ENCODE results near the gene RASA4.
"Not testable (repeated sequence)": the region's sequence is repeated elsewhere in the genome, so short reads cannot be mapped to it uniquely, and the experiment has no call there.

The RASA4 gene

DNA sequence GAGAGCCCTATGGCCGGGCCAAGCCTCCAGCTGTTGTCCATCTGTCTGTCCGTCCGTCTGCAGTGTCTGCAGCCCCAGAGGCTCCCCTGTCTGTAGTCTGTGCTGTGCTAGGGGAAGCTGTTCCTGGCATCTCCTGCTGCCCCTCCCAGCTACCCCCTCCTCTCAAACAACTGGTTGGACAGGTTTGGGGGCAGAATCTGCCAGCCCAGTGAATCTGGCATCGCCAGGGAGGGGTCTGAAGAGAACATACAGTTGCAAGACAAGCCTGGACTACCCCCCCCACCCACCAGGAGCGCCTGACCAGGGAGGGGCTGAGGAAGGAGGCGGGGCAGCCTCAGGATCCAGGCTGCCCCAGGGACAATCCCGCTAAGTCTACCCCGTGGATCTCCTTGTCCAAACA, 73.0 kb downstream of the RASA4 start, which contains the start of gene UPK3BL2:
Gene UPK3BL2, minus strand, starts transcription at position 101 of the 400 bp plus-strand sequence. Its CDS starts 60 bp downstream, at position 41.
- not testable (repeated sequence) for DNase-seq (ENCODE audit: low read depth)

GRCh38 chr7:102542771-102543170, 73.8 kb downstream of the RASA4 start:
- not testable (repeated sequence) for DNase-seq (ENCODE audit: low read depth)

DNA sequence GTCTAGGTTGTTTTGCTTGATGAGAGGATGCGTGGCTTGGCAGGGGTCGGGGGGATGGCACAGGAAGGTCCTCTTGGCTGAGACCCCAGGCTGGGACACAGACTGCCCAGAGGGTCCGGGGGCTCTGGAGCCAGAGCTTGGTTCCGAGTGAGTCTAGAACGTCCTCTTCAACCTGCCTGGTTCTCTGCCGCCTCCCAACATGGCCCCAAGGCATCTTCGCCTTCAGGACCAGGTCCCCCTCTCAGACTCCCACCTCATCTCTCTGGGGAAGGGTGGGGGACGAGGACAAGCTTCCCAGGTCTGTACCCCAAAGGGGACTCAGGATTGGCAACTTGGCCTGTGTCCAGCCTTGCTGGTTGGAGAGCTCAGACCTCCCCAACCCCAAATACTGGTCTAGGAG, 74.5 kb downstream of the RASA4 start:
- DNase-seq (ENCODE audit: low read depth): not testable (repeated sequence)

DNA sequence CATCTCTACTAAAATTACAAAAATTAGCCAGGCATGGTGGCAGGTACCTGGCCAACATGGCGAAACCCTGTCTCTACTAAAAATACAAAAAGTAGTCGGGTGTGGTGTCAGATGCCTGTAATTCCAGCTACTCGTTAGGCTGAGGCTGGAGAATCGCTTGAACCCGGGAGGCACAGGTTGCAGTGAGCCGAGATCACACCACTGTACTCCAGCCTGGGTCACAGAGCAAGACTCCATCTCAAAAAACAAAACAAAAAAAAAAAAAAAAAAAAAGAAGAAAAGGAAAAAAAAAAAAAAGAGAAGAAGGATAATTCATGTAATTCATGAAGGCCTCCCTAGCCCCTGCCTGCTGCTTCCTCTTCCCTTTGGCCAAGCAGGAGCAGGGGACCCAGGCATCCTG, 76.0 kb downstream of the RASA4 start:
- DNase-seq (ENCODE audit: low read depth): not testable (repeated sequence)

DNA sequence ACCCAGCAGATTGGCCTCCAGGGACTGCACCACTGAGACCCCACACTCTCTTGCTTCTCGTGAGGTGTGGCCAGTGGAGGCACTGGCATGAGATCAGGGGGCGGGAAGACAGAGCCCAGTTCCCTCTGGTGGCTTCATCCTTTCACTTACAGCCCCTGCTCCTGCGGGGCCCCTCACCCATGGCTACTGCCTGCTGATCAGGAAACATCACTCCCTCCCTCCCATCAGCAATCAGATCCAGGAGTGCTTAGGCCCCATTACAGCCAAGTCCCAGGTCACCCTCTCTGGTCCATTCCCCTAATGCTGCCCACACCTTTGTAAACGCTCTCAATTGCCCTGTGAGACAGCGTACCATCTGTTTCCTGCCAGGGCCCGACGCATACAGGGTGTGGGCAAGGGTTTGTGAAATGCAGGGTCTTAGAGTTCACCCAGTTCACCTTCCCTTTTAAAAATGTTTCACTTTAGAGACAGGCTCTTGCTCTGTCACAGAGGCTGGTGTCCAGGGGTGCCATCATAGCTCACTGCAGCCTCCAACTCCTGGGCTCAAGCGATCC, 81.4 kb downstream of the RASA4 start:
- DNase-seq (ENCODE audit: low read depth): not testable (repeated sequence)

- DNase-seq (ENCODE audit: low read depth): not testable (repeated sequence)
Measured at GRCh38 chr7:102532127-102532526, 84.4 kb downstream of the RASA4 start.

GRCh38 chr7:102531583-102531982, 85.0 kb downstream of the RASA4 start:
- DNase-seq (ENCODE audit: low read depth): not testable (repeated sequence)

GRCh38 chr7:102527822-102528793, 88.4 kb downstream of the RASA4 start:
- not testable (repeated sequence) for DNase-seq (ENCODE audit: low read depth)

GRCh38 chr7:102527182-102527581, 89.4 kb downstream of the RASA4 start:
- not testable (repeated sequence) for DNase-seq (ENCODE audit: low read depth)

DNA sequence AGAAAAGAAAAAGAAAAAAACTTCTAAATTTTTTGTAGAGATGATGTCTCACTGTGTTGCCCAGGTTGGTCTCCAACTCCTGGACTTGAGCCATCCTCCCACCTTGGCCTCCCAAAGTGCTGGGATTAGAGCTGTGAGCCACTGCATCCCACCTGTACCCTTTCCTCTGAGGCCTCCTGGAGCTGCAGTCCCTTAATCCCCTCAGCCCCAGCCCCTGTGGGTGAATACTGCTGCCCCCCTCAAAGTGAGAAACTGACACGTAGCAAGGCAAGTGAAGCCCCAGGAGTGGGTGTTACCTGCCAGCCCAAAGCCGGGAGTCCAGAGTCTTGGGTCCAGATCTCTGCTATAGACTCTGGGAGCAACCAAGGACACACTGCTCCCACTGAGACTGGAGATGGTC, 91.8 kb downstream of the RASA4 start:
- not testable (repeated sequence) for DNase-seq (ENCODE audit: low read depth)
